H1 (cell line): ENCODE data around the gene ADNP. TPM values are rescaled to one million over a fixed set of nuclear protein-coding genes. Genes with fewer than 3 reads are reported as not detected.
A peak's percentile ranks its signal among the peaks of the same experiment; 100 is the strongest.

Source experiments
- CTCF ChIA-PET: fragments of 300-600 bp; sonication (Branson Sonifier 250); formaldehyde crosslinking; loops from one replicate; lab custom pipeline; 2021; ENCODE audit not compliant: partially characterized antibody; lab: Charles Lee
- POLR2A ChIA-PET: fragments of 300-600 bp; sonication (Branson Sonifier 250); formaldehyde crosslinking; loops from one replicate; lab custom pipeline; 2021; ENCODE audit warnings: inconsistent platforms; ENCODE audit not compliant: partially characterized antibody; lab: Charles Lee
- DNase-seq, 2 experiments: peaks; one replicate each; pipeline versions ENCODE4 v3.0.0 to v3.0.0-alpha.2; 2010 to 2022; ENCODE audit warnings: low spot score in 2 of 2, low read depth in 1 of 2, mixed read lengths in 1 of 2
- FAIRE-seq: peaks from 2 replicates; lab custom pipeline; 2011; peaks lifted over from hg19 to GRCh38; lab: Jason Lieb, UNC
- H2AFZ ChIP-seq: 2 replicates; pipeline ENCODE4 v1.8.1; 2012; ENCODE audit warnings: low read length, inconsistent platforms
- H2AK5ac ChIP-seq: 2 replicates; pipeline ENCODE4 v1.6.1; 2013; ENCODE audit warnings: low read depth, low read length
- H2BK120ac ChIP-seq: replicated peaks from 2 replicates; pipeline ENCODE3; 2013; ENCODE audit warnings: low read depth, low read length, inconsistent platforms
- H2BK12ac ChIP-seq: 2 replicates; pipeline ENCODE4 v1.6.1; 2013; ENCODE audit warnings: low read depth, low read length
- H2BK15ac ChIP-seq: 2 replicates; pipeline ENCODE4 v1.6.1; 2013; ENCODE audit warnings: low read length
- H2BK20ac ChIP-seq: 2 replicates; pipeline ENCODE4 v1.6.1; 2013; ENCODE audit warnings: low read length
- H2BK5ac ChIP-seq: 2 replicates; pipeline ENCODE4 v1.6.1; 2013; ENCODE audit warnings: low read depth, low read length
- H3K14ac ChIP-seq: 2 replicates; pipeline ENCODE4 v1.6.1; 2013; ENCODE audit warnings: inconsistent platforms; ENCODE audit not compliant: insufficient read length
- H3K18ac ChIP-seq: 2 replicates; pipeline ENCODE4 v1.6.1; 2013; ENCODE audit warnings: low read length; ENCODE audit errors: extremely low read depth
- H3K23ac ChIP-seq: 2 replicates; pipeline ENCODE4 v1.6.1; 2013; ENCODE audit warnings: inconsistent platforms; ENCODE audit not compliant: insufficient read length
- H3K23me2 ChIP-seq: 2 replicates; pipeline ENCODE4 v1.6.1; 2013; ENCODE audit warnings: low read depth, low read length
- H3K27ac ChIP-seq: 2 replicates; pipeline ENCODE4 v1.6.1; 2011; ENCODE audit warnings: low read depth, low read length, inconsistent platforms
- H3K27me3 ChIP-seq, 4 experiments: replicated peaks in 1 of 4; 1 replicate in 1 of 4; 2 replicates in 3 of 4; pipeline versions ENCODE4 v1.6.1 to v1.8.1; 2011 to 2013; ENCODE audit warnings: low read length in 3 of 4, mild to moderate bottlenecking in 3 of 4, inconsistent platforms in 2 of 4, mixed read lengths in 2 of 4, moderate library complexity in 1 of 4; ENCODE audit not compliant: control insufficient read depth in 3 of 4, insufficient read depth in 3 of 4; ENCODE audit errors: extremely low read depth in 1 of 4
- H3K36me3 ChIP-seq, 4 experiments: 2 replicates each; pipeline versions ENCODE4 v1.6.1 to v1.8.1; 2011 to 2013; ENCODE audit warnings: mild to moderate bottlenecking in 4 of 4, low read length in 3 of 4, moderate library complexity in 2 of 4, control low read depth in 1 of 4, inconsistent platforms in 1 of 4; ENCODE audit not compliant: insufficient read depth in 4 of 4, control insufficient read depth in 2 of 4
- H3K4ac ChIP-seq: replicated peaks from 2 replicates; pipeline ENCODE3; 2013; ENCODE audit warnings: low read length, low read depth, mixed read lengths, inconsistent platforms; ENCODE audit not compliant: insufficient read length
- H3K4me1 ChIP-seq, 4 experiments: replicated peaks in 1 of 4; 1 replicate in 1 of 4; 2 replicates in 3 of 4; pipeline versions ENCODE4 v1.6.1 to v1.8.1; 2011 to 2013; ENCODE audit warnings: low read length in 3 of 4, inconsistent platforms in 2 of 4, mixed read lengths in 1 of 4; ENCODE audit not compliant: insufficient read depth in 4 of 4, control insufficient read depth in 3 of 4
- H3K4me2 ChIP-seq, 2 experiments: 2 replicates each; pipeline versions ENCODE4 v1.6.1 to v1.8.1; 2011 to 2013; ENCODE audit warnings: low read depth in 2 of 2, low read length in 2 of 2, control low read depth in 1 of 2, inconsistent platforms in 1 of 2, mild to moderate bottlenecking in 1 of 2; ENCODE audit not compliant: insufficient read depth in 1 of 2
- H3K4me3 ChIP-seq, 4 experiments: fragments of 200-600, 300-600 bp in 1 of 4; sonication (generic), shearing (Covaris generic), sonication (Bioruptor Twin) in 1 of 4; 2 replicates each; pipeline versions ENCODE4 v1.5.1 to v1.8.1; 2011 to 2016; ENCODE audit warnings: low read length in 4 of 4, low read depth in 3 of 4, control low read depth in 2 of 4, inconsistent platforms in 2 of 4, mild to moderate bottlenecking in 2 of 4, mixed read lengths in 1 of 4, moderate library complexity in 1 of 4; ENCODE audit not compliant: insufficient read depth in 2 of 4; ENCODE audit errors: extremely low read depth in 1 of 4
- H3K56ac ChIP-seq: replicated peaks from 2 replicates; pipeline ENCODE3; 2013; ENCODE audit warnings: low read depth, mild to moderate bottlenecking, mixed read lengths, low read length, inconsistent platforms; ENCODE audit not compliant: insufficient read length
- H3K79me1 ChIP-seq: 2 replicates; pipeline ENCODE4 v1.6.1; 2013; ENCODE audit warnings: low read depth, low read length, control low read depth
- H3K79me2 ChIP-seq, 2 experiments: 2 replicates each; pipeline versions ENCODE4 v1.6.1 to v1.8.1; 2012 to 2013; ENCODE audit warnings: low read length in 2 of 2, mild to moderate bottlenecking in 2 of 2, inconsistent platforms in 1 of 2; ENCODE audit not compliant: insufficient read depth in 2 of 2, control insufficient read depth in 1 of 2
- H3K9ac ChIP-seq, 4 experiments: replicated peaks in 1 of 4; 1 replicate in 1 of 4; 2 replicates in 3 of 4; pipeline versions ENCODE4 v1.6.1 to v1.8.1; 2011 to 2013; ENCODE audit warnings: low read depth in 3 of 4, low read length in 3 of 4, control low read depth in 2 of 4, mild to moderate bottlenecking in 2 of 4, moderate library complexity in 2 of 4, inconsistent platforms in 1 of 4; ENCODE audit errors: extremely low read depth in 1 of 4
- H3K9me3 ChIP-seq, 2 experiments: 2 replicates each; pipeline versions ENCODE4 v1.6.1 to v1.8.1; 2012 to 2013; ENCODE audit warnings: mild to moderate bottlenecking in 2 of 2, moderate library complexity in 2 of 2, control low read depth in 1 of 2, inconsistent platforms in 1 of 2, low read depth in 1 of 2, low read length in 1 of 2, mixed read lengths in 1 of 2; ENCODE audit not compliant: insufficient read depth in 2 of 2
- H4K20me1 ChIP-seq, 2 experiments: replicated peaks in 1 of 2; 2 replicates each; pipeline versions ENCODE3 to v1.8.1; 2011 to 2013; ENCODE audit warnings: inconsistent platforms in 2 of 2, low read length in 2 of 2, mild to moderate bottlenecking in 1 of 2; ENCODE audit not compliant: insufficient read depth in 2 of 2, control insufficient read depth in 1 of 2
- H4K5ac ChIP-seq: 2 replicates; pipeline ENCODE4 v1.6.1; 2013; ENCODE audit warnings: low read length, low read depth, mixed read lengths, inconsistent platforms; ENCODE audit not compliant: insufficient read length
- H4K8ac ChIP-seq: 2 replicates; pipeline ENCODE4 v1.8.0; 2013; ENCODE audit warnings: mild to moderate bottlenecking, moderate library complexity, low read length, inconsistent platforms; ENCODE audit not compliant: insufficient read depth; ENCODE audit errors: extremely low read depth
- H4K91ac ChIP-seq: replicated peaks from 2 replicates; pipeline ENCODE3; 2013; ENCODE audit warnings: low read length, mixed read lengths, inconsistent platforms; ENCODE audit not compliant: insufficient read length
- POLR2A ChIP-seq, 2 experiments: IDR thresholded peaks; 1 replicate in 1 of 2; 2 replicates in 1 of 2; pipeline ENCODE4 v1.6.1; 2011; ENCODE audit warnings: low read depth in 2 of 2, low read length in 2 of 2, mild to moderate bottlenecking in 2 of 2; ENCODE audit errors: control extremely low read depth in 1 of 2
- WGBS, 2 experiments: shearing (Covaris generic) in 1 of 2; methylation state at CpG; one replicate each; pipeline versions ENCODE4 v1.1.6 to v1.1.7; 2013 to 2015; ENCODE audit warnings: low lambda C conversion rate in 2 of 2, mixed read lengths in 2 of 2, inconsistent platforms in 1 of 2, low coverage in 1 of 2, missing lambda C conversion rate in 1 of 2; ENCODE audit not compliant: insufficient replicate concordance in 2 of 2, insufficient coverage in 1 of 2, insufficient read length in 1 of 2; ENCODE audit errors: extremely low coverage in 1 of 2, missing lambda C conversion rate in 1 of 2; 5-methylcytosine and 5-hydroxymethylcytosine counted together
- polyA plus RNA-seq, 7 experiments: library from polyadenylated mRNA; depleted of rRNA in 3 of 7; stranded (reverse) in 5 of 7; unstranded in 2 of 7; fragments of >200 nt in 5 of 7; fragments of 200-250 nt in 2 of 7; gene quantifications; 1 replicate in 5 of 7; 2 replicates in 1 of 7; 4 replicates in 1 of 7; pipeline versions ENCODE4 v1.2.1 to v1.2.3, GENCODE V29; 2011 to 2013; ENCODE audit warnings: missing spikeins in 2 of 7, mixed read lengths in 2 of 7
- total RNA-seq: library from RNA; stranded (reverse); fragmentation: NEBNext Ultra II Directional; extraction: Animal tissue kit (Norgen Biotek cat#: 25700); gene quantifications from 2 replicates; pipeline ENCODE4 v1.2.1, GENCODE V29; 2021
- TF ChIP-seq, protein P1 (sequence below): IDR thresholded peaks from 2 replicates; pipeline ENCODE4 v1.6.1; 2012; ENCODE audit warnings: inconsistent platforms

ADNP gene
- total and polyA plus RNA-seq, 2 of the 8 experiments (the other 6 are each of a cell fraction or from before 2014, with no cell fraction given), result 31.6 to 123 TPM

DNA sequence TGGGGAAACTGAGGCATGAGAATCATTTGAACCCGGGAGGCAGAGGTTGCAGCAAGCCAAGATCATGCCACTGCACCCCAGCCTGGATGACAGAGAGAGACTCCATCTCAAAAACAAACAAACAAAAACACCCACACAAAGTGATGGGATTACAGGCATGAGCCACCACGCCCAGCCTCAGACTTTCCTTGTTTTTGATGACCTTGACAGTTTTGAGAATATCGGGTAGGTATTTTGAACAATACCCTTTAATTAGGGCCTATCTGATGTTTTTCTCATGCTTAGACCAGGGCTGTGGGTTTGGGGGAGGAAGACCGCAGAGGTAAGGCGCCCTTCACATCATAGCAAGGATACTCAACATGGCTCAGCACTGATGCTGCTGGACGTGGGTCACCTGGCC is 63.4 kb downstream of the ADNP start:
- no peak for FAIRE-seq
- 91% methylated on average over 6 of the region's 6 CpGs; no CpG with 5 or more reads in 1 of the 2 experiments for WGBS, 2 experiments

More for the DNA sequence above, 63.4 kb downstream of the ADNP start:
- Histone ChIP-seq H3K36me3 (0 out of 8 replicates have a peak, but pooled peaks cover 0 to 2% (median 0%) of the 10 kb centered on the region in 4 experiments), H3K79me1 (no peaks in the 10 kb centered on the region), H3K79me2 (no peaks in the 10 kb centered on the region), H4K8ac (0 out of 2 replicates have a peak overlapping the region, but pooled peaks have one; percentile 66), H2AFZ (no peak overlapping the region), H3K56ac (no peak overlapping the region), H3K27ac (no peak overlapping the region), H4K91ac (no peak overlapping the region), H3K27me3 (no peaks in the 10 kb centered on the region), H3K4me3 (no peak overlapping the region), H3K9me3 (no peaks in the 10 kb centered on the region), H3K9ac (no peak overlapping the region), H2AK5ac (no peak overlapping the region), H3K18ac (no peak overlapping the region), H4K5ac (no peak overlapping the region), H3K4ac (no peak overlapping the region), H3K23ac (no peak overlapping the region)
- CTCF ChIA-PET, result interaction anchor here (1.7 kb wide), 1 partner anchor 73 kb away, joined by 8 read pairs; the partner anchor contains the start of gene BCAS4
- POLR2A ChIA-PET, result interaction anchor here (1.2 to 2.4 kb wide), 2 partner anchors 8 to 13 kb away, joined by 3 to 7 read pairs; no protein-coding TSS in a partner anchor
- TF ChIP-seq, protein P1, sequence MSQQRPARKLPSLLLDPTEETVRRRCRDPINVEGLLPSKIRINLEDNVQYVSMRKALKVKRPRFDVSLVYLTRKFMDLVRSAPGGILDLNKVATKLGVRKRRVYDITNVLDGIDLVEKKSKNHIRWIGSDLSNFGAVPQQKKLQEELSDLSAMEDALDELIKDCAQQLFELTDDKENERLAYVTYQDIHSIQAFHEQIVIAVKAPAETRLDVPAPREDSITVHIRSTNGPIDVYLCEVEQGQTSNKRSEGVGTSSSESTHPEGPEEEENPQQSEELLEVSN, result no peak
- TF ChIP-seq POLR2A (IDR thresholded peaks at IDR 0.05; ENCODE audit: control extremely low read depth in 1 of 2, low read depth in 2 of 2, low read length in 2 of 2), result no peak
- TF ChIP-seq, all 59 proteins: peak for 0
- no peak overlapping the region for H2BK15ac ChIP-seq
- no peak overlapping the region for H2BK12ac ChIP-seq
- H3K23me2 ChIP-seq, result peaks cover 3% of the 10 kb centered on the region; the same call in 1 of the 2 replicates
- H3K4me2 ChIP-seq, result no peak overlapping the region
- no peak overlapping the region for H2BK20ac ChIP-seq
- no peak overlapping the region for H2BK5ac ChIP-seq
- H4K20me1 ChIP-seq, result no peaks in the 10 kb centered on the region
- peaks cover 10 to 27% (median 19%) of the 10 kb centered on the region in 4 experiments for H3K4me1 ChIP-seq
- no peak overlapping the region for H2BK120ac ChIP-seq
- H3K14ac ChIP-seq, result no peak overlapping the region
- no peak for DNase-seq
